Embryonic facial prominence (tissue), 1 donor: ENCODE results near the gene CSK.

ENCODE experiments used
- DNase-seq: peaks from one replicate; pipeline ENCODE4 v3.0.0-alpha.2; 2016; ENCODE audit errors: extremely low spot score

The CSK gene

GRCh38 chr15:74801311-74801997, 19.6 kb downstream of the CSK start:
- no peak for DNase-seq

- DNase-seq, result no peak
Observed at GRCh38 chr15:74802290-74802689, 20.4 kb downstream of the CSK start.

GRCh38 chr15:74802862-74803447, 21.1 kb downstream of the CSK start:
- no peak for DNase-seq

GRCh38 chr15:74804935-74805334, 23.1 kb downstream of the CSK start:
- no peak for DNase-seq

- no peak for DNase-seq
Observed at GRCh38 chr15:74807282-74807681, 25.4 kb downstream of the CSK start.

GRCh38 chr15:74808078-74808839, 26.4 kb downstream of the CSK start:
- no peak for DNase-seq

- no peak for DNase-seq
Observed at GRCh38 chr15:74808840-74809229, 27.0 kb downstream of the CSK start.

- no peak for DNase-seq
Observed at GRCh38 chr15:74809242-74809641, 27.4 kb downstream of the CSK start.

- DNase-seq, result no peak
Observed at GRCh38 chr15:74809956-74810355, 28.1 kb downstream of the CSK start.

- no peak for DNase-seq
Observed at GRCh38 chr15:74812533-74812932, 30.7 kb downstream of the CSK start, which contains the start of gene LMAN1L. Gene LMAN1L, plus strand, starts transcription at chr15:74812835. Its CDS starts 20 bp downstream, at chr15:74812855.

GRCh38 chr15:74815121-74815934, 33.4 kb downstream of the CSK start:
- DNase-seq, result no peak

GRCh38 chr15:74815961-74816360, 34.1 kb downstream of the CSK start:
- no peak for DNase-seq

GRCh38 chr15:74816624-74817369, 34.9 kb downstream of the CSK start:
- DNase-seq, result no peak

GRCh38 chr15:74817370-74817737, 35.5 kb downstream of the CSK start:
- DNase-seq, result no peak

- no peak for DNase-seq
Observed at GRCh38 chr15:74820056-74820455, 38.2 kb downstream of the CSK start.

- no peak for DNase-seq
Observed at GRCh38 chr15:74821091-74821789, 39.4 kb downstream of the CSK start.

- DNase-seq, result no peak
Observed at GRCh38 chr15:74821790-74822158, 39.9 kb downstream of the CSK start.

GRCh38 chr15:74822233-74822632, 40.4 kb downstream of the CSK start:
- DNase-seq, result no peak

GRCh38 chr15:74823324-74823723, 41.4 kb downstream of the CSK start:
- DNase-seq, result no peak

- no peak for DNase-seq
Observed at GRCh38 chr15:74824976-74825375, 43.1 kb downstream of the CSK start.

- DNase-seq, result no peak
Observed at GRCh38 chr15:74825866-74826265, 44.0 kb downstream of the CSK start.
